Measurements from ENCODE around the gene DOK7.
"Not testable (repeated sequence)": the region's sequence is repeated elsewhere in the genome, so short reads cannot be mapped to it uniquely, and the experiment has no call there.

DOK7 gene

DNA sequence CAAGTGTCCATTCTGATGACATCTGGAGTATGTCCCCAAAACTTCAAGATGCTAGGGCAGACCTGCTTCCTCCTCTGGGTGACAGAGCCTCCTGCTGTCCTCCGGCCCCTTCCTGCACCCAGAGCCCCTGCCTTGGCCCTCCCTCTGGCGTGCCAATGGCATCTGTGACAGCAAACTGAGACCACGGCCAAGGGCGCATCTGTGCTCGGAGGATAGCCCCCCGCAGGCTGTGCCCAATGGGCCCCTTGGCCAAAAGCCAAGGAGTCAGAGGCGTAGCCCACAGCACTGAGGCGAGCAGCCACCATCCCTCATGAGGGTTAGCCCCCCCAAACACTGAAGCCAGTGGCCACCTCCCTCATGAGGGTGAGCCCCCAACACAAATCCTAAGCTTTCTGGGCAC is 61.2 kb downstream of the DOK7 start:
- no peak for DNase-seq

DNA sequence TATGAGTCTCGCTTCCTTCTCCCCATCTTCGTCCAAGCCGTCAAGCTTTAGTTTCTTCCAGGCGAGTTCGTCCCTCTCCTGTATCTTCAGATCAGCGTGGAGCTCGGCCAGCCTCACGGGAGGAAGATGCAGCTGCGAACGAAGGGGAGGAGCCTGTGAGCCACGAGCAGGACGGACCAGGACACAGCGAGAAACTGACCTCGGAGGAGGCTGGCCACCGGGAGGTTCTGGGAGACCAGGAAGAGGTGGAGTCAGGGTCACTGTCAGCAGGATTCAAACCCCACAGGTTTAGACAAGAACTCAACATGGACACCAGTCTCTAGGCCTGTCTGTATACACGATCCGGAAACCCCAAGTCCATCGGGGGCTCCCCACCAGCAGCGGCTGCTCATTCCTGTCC is 61.8 kb downstream of the DOK7 start:
- no peak for DNase-seq

DNA sequence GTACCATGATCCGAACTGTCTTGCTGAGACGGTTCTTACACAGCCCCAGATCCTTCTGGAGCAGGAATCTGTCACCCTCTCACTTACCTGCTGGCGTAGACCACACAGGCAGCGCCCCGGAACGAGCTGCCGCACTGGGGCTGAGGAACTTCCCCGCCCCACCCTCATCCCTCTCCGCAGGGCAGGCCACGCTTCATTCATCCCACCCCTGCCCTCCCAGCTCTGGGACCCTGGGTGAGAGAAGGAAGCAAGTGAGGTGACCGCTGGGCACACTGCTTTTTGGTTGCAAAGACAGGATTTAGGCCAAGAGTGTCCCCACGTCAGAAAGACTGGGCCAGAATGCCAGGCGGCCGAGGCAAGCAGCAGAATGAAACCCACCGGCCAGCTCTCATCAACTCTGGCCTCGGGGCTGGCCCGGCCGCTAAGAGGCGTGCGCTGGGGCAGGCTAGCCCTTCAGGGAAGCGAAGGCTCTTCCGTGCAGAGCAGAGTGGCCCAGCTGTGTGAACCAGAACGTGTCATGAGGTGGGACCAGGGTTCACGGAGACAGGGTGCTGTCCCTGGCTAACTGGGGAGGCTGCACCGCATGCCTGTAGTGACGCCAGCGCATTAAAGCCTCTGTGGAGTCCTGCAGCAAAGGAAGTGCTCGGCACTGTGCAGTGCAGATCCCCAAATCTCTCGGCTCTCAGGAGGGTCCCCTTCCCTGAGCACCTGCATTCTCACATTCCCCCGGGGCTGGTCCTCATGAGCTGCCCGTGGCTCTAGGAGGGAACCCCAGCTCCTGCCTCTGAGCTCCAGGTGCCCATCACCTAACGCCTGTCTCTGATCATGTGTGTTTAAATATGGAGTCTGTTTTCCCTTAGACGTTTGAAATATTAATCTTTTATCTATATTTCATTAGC is 62.7 kb downstream of the DOK7 start:
- DNase-seq, result no peak

DNA sequence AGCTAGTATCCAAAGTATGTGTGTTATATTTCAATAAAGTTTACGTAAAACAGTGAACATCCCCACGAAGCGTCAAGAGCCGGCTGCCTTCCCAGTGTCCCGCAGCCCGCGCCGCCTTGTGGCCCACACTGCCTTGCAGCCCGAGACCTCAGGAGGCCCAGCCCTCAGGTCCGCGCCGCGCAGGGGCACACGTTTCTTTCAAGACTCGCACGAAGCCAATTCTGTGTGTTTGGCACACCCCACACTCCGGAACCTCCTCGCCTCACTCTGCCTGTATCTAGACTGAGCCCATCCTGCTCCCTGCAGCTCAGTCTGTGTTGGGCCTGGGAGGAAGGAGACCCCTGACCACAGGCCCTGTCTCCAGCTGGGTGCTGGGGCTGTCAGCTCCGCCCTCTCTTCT is 63.4 kb downstream of the DOK7 start:
- no peak for DNase-seq

DNA sequence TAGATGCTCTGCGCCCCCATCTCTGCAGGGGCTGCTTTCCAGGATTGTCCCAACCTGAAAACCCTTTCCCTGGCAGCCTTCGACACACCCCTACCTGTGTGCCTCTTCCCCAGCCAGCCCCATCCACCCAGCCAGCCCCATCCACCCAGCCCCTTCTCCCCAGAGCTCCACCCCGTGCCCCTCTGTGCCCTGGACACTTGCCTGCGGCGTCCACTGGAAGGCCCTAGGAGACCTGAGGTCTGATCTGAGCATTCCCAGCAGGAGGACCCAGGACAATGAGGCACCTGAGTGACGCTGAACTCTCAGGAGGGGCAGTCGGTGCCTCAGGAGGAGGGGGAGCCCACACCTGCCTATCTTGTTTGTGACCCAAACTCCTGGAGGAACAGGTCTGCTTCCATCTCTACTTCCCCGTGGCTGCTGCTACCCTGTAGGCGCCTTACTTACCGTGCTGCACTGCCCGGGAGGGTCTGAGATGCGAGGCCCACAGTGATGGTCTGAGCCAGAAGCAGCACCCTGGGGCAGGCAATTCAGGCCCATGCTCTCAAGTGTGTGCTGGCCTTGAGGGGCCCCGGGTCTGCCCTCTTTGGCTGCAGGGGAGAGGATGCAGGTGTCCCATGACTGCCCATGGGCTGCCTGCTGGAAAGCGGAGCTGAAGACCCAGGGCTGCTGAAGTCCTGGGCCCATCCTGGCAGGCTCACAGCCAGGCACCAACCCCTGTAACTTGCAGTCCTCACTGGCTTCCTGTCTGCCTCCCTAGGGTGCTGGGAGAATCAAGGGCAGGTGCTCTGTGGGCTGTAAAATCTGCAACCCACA is 64.2 kb downstream of the DOK7 start:
- DNase-seq, result no peak

DNA sequence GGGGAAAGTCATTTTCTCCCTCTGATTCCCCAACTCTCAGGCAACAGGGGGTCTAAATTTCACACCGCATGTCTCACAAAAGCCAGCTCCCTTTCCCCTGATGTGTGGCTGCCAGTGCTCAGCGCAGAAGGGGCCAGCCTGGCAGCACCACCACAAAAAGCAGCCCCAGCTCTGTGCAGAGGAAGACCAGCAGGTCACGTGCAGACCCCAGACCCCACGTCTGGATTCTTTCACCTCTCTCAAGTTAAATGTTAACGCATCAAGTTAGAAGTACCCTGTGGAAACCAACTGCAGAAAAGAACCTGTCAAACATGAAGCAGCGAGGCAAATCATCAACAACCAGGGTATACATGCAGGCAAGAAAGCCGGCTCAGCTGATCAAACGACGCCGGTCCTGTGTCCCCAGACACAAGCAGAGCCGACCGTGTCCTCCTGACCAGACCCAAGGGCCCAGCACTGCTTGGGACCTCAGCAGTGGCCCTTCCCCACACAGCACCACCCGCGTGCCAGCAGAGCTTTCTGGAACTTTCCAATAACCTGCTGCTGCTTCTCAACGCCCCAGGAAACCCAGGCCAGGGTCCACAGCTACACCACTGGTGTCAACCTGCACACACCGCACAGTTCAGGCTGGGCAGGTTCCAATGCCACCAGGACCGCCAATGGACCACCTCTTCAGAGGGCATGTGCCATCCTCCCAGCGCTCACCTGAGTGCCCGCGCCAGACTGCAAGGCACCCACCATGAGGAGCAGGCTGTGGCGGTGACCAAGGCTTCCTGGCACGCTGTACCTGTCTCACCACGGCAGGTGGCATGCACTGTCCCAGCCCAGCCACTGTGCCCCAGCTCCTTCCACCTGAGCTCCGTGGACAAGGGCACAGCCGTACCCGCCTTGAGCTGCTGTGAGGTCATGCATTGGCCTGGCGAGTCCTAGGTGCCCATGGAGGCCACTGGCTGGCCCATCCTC is 65.1 kb downstream of the DOK7 start:
- no peak for DNase-seq

DNA sequence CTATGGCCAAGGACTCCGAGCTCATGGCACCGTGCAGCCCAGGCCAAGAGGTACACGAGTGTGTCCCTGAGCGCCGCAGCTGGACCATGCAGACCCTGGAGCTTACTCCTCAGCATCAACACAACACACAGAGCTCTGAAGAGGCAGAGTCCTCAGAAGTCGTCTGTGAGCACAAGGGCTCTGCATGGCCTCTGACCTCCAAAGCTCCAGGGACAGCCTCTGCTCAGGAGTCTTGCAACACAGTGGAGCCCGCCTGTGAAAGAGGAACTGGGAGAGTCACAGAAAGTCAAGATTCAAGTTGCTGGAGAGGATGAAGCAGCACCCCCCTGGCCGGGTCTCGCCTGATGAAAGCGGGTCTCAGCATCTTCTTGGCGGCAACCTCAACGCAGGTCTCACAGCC is 66.3 kb downstream of the DOK7 start:
- no peak for DNase-seq

DNA sequence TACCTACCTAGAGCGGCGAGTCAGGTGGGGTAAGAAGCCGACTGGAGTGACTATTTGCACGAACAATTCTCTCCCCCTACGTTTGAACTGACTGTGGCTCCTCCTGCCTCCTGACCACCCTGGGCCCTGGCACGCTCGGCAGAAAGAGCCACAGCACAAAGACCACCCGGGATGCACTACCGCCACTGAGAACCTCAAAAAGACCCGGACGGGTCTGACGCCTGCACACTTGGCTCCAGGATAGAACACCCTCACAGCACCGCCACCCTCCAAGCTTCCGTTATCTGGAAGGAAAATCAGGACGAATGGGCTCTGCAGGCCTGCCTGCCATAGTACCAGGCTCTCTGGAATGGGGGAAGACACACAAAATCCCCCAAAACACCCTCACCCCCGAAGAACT is 66.9 kb downstream of the DOK7 start:
- DNase-seq, result no peak

DNA sequence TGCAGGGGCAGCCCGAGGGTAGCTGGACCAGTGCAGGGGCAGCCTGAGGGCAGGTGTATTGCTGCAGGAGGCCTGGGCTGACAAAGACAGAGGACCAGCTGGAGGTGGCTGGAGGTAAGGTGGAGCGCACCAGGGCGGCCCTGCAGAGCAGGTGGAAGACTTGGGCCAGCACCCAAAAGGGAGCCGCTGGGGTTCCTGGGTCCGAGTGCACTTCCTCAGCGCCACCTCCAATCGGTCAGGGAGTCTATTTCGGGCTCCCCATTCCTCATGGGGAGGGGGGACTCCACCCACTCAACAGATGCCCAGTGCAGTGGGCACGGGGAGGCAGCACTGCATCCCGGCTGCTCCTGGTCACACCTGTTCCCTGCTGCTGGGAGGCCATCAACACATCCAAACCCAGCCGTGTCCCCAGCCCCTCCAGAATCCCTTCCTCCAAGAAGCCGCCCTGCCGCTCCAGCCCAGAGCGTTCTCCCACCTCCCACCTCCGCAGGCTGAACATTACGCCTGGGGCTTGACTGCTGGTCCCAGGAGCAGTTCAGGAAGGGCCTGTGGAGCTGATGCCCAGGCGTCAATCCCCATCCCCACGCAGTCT is 67.7 kb downstream of the DOK7 start:
- no peak for DNase-seq

DNA sequence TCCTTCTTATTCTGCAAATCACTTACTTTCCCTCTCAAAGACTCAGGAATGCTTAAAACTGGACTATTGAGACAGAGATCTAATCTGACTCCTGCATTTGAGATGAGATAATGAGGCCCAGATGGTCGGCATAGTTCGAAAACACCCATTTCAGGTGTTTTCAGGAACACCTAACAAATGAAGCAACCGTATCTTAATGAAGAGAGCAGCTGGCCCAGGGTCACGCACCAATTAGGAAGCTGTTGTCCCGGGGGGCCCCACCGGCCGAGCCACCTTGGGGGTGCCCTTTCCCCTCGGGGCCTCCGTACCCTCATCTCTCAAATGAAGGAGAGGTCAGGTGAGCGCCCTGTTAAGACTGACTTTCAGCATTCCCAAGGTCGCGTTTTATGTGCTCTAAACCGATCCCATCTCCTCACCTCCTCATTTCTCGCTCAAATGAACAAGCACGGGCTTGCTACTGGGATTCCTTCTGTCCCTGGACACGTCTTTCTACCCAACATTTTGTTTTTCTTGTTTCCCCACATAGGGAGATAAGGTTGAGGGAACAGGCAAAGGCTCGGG is 68.3 kb downstream of the DOK7 start:
- no peak for DNase-seq

DNA sequence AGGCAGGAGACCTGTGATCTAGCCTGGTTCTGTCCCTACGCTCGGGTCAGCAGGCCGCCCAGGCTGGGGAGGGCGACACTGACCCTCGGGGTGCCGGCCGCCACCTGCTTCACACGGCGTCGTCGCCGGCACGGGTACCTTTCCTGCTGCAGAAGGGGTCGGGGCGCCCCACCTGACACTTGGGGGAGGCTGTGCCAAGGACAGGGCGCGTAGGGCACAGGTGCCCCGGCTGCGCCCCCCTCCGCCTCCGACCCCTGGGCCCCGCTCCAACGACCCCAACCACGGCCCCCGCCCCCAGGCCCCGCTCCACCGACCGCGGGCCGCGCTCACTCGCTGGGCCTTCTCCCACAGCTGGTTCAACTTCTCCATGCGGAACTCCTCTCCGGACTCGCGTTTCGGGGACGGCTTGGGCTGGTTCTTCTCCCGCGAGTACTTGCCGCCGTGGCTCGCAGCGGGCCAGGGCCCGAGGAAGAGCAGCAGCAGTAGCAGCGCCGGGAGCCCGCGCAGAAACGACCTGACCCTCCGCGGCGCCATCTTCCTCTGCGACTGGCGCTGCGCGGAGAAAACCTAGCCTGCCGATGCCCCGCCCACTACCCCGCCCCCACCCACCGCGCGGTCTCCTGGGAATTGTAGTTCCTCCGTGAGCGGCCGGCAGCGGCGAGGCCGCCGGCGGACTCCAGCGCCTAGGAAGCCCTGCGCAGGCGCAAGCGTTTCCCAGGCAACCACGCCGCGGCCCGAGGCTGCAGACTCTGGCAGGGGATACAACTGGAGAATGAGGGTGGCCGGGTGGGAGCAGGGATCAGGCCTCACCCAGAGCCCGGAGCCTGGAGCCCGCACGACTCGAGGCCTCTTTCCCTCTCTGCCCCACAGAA is 69.0 kb downstream of the DOK7 start, which contains the start of gene LRPAP1:
LRPAP1 (minus strand) TSS at position 544 of the 872 bp plus-strand sequence; CDS start at position 534, 10 bp downstream.
- DNase-seq, result peak; percentile 65

DNA sequence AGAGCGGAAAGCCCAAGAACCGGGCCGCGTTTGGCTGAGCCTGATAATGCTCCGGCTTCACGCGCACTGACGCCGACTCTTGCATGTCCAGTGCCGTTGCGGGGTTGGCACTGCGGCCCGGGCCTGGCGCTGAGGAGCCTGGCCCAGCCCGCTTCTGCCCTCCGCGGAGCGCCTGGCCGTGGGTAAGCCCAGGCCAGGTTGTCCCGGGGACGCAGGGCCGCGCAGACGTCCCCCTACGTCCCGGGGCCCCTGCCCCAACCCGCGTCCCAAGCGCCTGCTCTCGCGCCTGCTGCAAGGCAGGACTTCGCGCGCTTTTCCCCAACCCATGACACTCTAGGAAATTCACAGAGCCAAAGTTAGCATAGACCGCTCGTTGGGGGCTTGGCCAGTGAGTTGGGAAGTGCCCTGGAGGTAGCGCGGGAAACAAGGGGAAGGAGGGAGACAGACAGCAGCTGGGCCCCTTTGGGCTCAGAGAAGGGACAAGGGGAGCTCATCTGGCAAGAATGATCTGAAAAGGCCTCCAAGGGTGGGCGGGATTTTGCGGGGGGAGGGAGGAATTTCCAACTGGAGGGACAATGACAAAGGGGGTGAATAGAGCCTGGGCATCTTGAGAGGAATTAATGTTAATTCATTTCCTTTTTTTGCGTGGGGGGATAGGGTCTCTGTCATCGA is 69.8 kb downstream of the DOK7 start:
- peak; percentile 13 for DNase-seq

DNA sequence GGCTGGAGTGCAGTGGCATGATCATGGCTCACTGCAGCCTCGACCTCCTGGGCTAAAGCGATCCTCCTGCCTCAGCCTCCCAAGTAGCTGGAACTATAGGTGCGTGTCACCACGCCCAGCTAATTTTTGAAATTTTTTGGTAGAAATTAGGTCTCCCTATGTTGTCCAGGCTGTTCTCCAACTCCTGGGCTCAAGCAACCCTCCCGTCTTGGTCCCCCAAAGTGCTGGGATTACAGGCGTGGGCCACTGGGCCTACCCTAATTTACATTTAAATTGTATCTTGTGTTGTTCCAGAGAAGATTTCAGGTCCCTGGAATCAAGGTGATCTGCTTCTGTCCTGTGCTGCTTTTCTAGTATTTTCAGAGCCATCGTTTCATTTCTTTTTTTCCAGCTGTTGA is 70.3 kb downstream of the DOK7 start:
- DNase-seq, result no peak

DNA sequence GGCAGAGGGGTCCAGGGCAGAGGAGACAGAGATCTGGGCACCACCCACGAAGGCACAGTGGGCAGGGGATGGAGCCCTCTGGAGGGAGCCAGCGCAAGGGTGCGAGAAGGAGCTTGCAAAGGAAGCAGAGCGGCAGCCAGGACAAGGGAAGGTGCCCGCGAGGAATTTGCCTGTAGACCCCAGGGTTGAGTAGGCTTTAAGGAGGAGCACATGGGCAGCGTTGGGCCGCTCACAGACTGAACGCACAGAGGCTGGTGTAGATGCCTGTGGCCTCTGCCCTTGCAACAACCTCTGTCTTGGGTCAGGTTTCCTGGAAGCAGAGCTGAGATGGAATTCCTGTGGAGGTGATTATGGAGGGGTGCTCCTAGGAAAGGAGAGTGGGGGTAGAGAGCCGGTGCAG is 72.7 kb downstream of the DOK7 start:
- not testable (repeated sequence) for DNase-seq

DNA sequence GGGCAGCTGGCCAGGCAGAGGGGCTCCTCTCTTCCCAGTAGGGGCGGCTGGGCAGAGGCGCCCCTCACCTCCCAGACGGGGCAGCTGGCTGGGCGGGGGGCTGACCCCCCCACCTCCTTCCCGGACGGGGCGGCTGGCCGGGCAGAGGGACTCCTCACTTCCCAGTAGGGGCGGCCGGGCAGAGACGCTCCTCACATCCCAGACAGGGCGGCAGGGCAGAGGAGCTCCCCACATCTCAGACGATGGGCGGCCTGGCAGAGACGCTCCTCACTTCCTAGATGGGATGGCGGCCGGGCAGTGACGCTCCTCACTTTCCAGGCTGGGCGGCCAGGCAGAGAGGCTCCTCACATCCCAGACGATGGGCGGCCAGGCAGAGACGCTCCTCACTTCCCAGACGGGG is 75.8 kb downstream of the DOK7 start:
- not testable (repeated sequence) for DNase-seq

DNA sequence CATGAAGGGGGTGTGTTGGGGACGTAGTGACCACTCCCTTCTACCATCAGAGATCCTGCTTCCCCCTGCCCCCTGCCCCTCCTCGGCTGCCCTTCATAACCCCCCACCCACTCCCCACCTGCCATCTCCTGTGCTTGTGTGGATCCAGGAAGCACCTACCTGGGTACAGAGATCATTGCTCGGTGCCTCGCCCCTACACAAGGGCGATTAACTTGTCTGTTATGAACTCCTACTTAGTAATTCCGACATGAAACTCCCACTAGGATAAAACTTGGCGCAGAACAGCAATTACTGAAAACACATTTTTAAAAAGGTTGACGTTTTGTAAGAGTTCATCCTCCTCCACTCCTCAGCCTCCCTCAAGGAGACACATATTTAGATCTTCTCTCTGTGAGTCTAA is 80.3 kb downstream of the DOK7 start:
- not testable (repeated sequence) for DNase-seq
